HepG2 (cell line): ENCODE measurements around the gene TLE2. TPM values are rescaled to one million over a fixed set of nuclear protein-coding genes. Genes with fewer than 3 reads are reported as not detected.

Experiments
- AGO1 ChIP-seq: fragments of 200-400 bp; formaldehyde crosslinking; IDR thresholded peaks from 2 replicates; pipeline ENCODE4 v1.6.1; 2017; ENCODE audit warnings: mild to moderate bottlenecking, low read depth, low read length, moderate library complexity; ENCODE audit not compliant: poor library complexity, severe bottlenecking
- CBFB ChIP-seq: sonication (generic); formaldehyde crosslinking; IDR thresholded peaks from 2 replicates; pipeline ENCODE4 v1.4.0; 2020; ENCODE audit warnings: missing genetic modification reagents
- CHD2 ChIP-seq: IDR thresholded peaks from 2 replicates; pipeline ENCODE4 v1.6.1; 2011; ENCODE audit warnings: low read depth, low read length, improper control_type of control experiment
- EED ChIP-seq: sonication (generic); formaldehyde crosslinking; IDR thresholded peaks from 2 replicates; pipeline ENCODE4 v1.5.0; 2020; ENCODE audit warnings: mild to moderate bottlenecking, missing genetic modification reagents
- KDM1A ChIP-seq: IDR thresholded peaks from 2 replicates; pipeline ENCODE4 v1.6.1; 2016; ENCODE audit warnings: missing compliant biosample characterization
- KDM6A ChIP-seq: IDR thresholded peaks from 2 replicates; pipeline ENCODE4 v1.6.1; 2016; ENCODE audit warnings: low read depth
- KLF6 ChIP-seq: IDR thresholded peaks from 2 replicates; pipeline ENCODE4 v1.8.0; 2016; ENCODE audit warnings: missing biosample characterization, missing genetic modification reagents
- MATR3 ChIP-seq: sonication (generic); formaldehyde crosslinking; IDR thresholded peaks from 2 replicates; pipeline ENCODE4 v1.4.0; 2020; ENCODE audit warnings: missing genetic modification reagents
- MTF1 ChIP-seq: sonication (generic); formaldehyde crosslinking; IDR thresholded peaks from 2 replicates; pipeline ENCODE4 v1.5.0; 2020; ENCODE audit warnings: missing genetic modification reagents
- RAD51 ChIP-seq: fragments of 450-650 bp; IDR thresholded peaks from 2 replicates; pipeline ENCODE4 v1.6.1; 2016; ENCODE audit warnings: borderline replicate concordance
- RBAK ChIP-seq: sonication (generic); formaldehyde crosslinking; IDR thresholded peaks from 2 replicates; pipeline ENCODE4 v1.5.1; 2020; ENCODE audit warnings: mild to moderate bottlenecking, missing genetic modification reagents
- RORA ChIP-seq: sonication (generic); formaldehyde crosslinking; IDR thresholded peaks from 2 replicates; pipeline ENCODE4 v1.5.0; 2020; ENCODE audit warnings: mild to moderate bottlenecking, missing genetic modification reagents, moderate library complexity
- SMARCC2 ChIP-seq: fragments of 450-650 bp; IDR thresholded peaks from 2 replicates; pipeline ENCODE4 v1.6.1; 2017; ENCODE audit warnings: antibody characterized with exemption, mild to moderate bottlenecking
- TGIF2 ChIP-seq: IDR thresholded peaks from 2 replicates; pipeline ENCODE4 v1.6.1; 2016; ENCODE audit warnings: control low read depth, missing compliant biosample characterization
- U2AF2 ChIP-seq: fragments of 200-400 bp; formaldehyde crosslinking; IDR thresholded peaks from 2 replicates; pipeline ENCODE4 v1.6.1; 2017; ENCODE audit warnings: low read depth, mild to moderate bottlenecking, low read length
- ZNF256 ChIP-seq: sonication (generic); formaldehyde crosslinking; conservative IDR thresholded peaks from 2 replicates; pipeline ENCODE4 v1.4.0; 2020; ENCODE audit warnings: missing genetic modification reagents
- ZNF263 ChIP-seq: sonication (generic); formaldehyde crosslinking; IDR thresholded peaks from 2 replicates; pipeline ENCODE4 v1.4.0; 2020; ENCODE audit warnings: missing genetic modification reagents
- ZNF430 ChIP-seq: sonication (generic); formaldehyde crosslinking; IDR thresholded peaks from 2 replicates; pipeline ENCODE4 v1.9.0; 2021; ENCODE audit warnings: mild to moderate bottlenecking, missing genetic modification reagents
- ZNF670 ChIP-seq: sonication (generic); formaldehyde crosslinking; IDR thresholded peaks from 2 replicates; pipeline ENCODE4 v1.8.0; 2022; ENCODE audit warnings: mild to moderate bottlenecking, missing genetic modification reagents, borderline replicate concordance
- ZNF780A ChIP-seq: sonication (generic); formaldehyde crosslinking; IDR thresholded peaks from 2 replicates; pipeline ENCODE4 v1.8.0; 2022; ENCODE audit warnings: mild to moderate bottlenecking, missing genetic modification reagents, moderate library complexity
- polyA plus RNA-seq, 8 experiments: library from polyadenylated mRNA; depleted of rRNA in 3 of 8; stranded (reverse) in 7 of 8; unstranded in 1 of 8; fragments of >200 nt; fragmentation: Illumina TruSeq in 4 of 8; extraction: Trizol in 4 of 8; gene quantifications; 2 replicates each; pipeline versions ENCODE4 v1.2.1 to v1.2.3, GENCODE V29; 2011 to 2016; ENCODE audit warnings: low read depth in 4 of 8, missing spikeins in 1 of 8, mixed read lengths in 1 of 8; ENCODE audit not compliant: insufficient read depth in 1 of 8
- total RNA-seq, 5 experiments: library from RNA; depleted of rRNA; stranded (reverse); fragments of >200 nt; fragmentation: Illumina TruSeq; extraction: Trizol; gene quantifications; 2 replicates each; pipeline ENCODE4 v1.2.3, GENCODE V29; 2016; ENCODE audit warnings: low read depth in 1 of 5
- TF ChIP-seq, protein P1 (sequence below): sonication (generic); formaldehyde crosslinking; IDR thresholded peaks from 2 replicates; pipeline ENCODE4 v1.4.0; 2020; ENCODE audit warnings: mild to moderate bottlenecking, missing genetic modification reagents
- TF ChIP-seq, protein P2 (sequence below), 2 experiments: sonication (generic) in 1 of 2; formaldehyde crosslinking in 1 of 2; IDR thresholded peaks; 2 replicates each; pipeline versions ENCODE4 v1.4.0 to v1.6.1; 2016 to 2020; ENCODE audit warnings: borderline replicate concordance in 1 of 2, low read depth in 1 of 2, mild to moderate bottlenecking in 1 of 2, missing genetic modification reagents in 1 of 2
- TF ChIP-seq, protein P3 (sequence below): sonication (generic); formaldehyde crosslinking; IDR thresholded peaks from 2 replicates; pipeline ENCODE4 v1.4.0; 2020; ENCODE audit warnings: mild to moderate bottlenecking, missing genetic modification reagents
- TF ChIP-seq, protein P4 (sequence below): sonication (generic); formaldehyde crosslinking; IDR thresholded peaks from 2 replicates; pipeline ENCODE4 v1.4.0; 2020; ENCODE audit warnings: mild to moderate bottlenecking, missing genetic modification reagents
- TF ChIP-seq, protein P5 (sequence below): IDR thresholded peaks from 2 replicates; pipeline ENCODE4 v1.6.1; 2018; ENCODE audit warnings: missing genetic modification reagents, mild to moderate bottlenecking, missing compliant biosample characterization

The TLE2 gene
- total and polyA plus RNA-seq, 2 of the 13 experiments (the other 11 are each of a cell fraction or from before 2014, with no cell fraction given), result 0.07 to 0.81 TPM

DNA sequence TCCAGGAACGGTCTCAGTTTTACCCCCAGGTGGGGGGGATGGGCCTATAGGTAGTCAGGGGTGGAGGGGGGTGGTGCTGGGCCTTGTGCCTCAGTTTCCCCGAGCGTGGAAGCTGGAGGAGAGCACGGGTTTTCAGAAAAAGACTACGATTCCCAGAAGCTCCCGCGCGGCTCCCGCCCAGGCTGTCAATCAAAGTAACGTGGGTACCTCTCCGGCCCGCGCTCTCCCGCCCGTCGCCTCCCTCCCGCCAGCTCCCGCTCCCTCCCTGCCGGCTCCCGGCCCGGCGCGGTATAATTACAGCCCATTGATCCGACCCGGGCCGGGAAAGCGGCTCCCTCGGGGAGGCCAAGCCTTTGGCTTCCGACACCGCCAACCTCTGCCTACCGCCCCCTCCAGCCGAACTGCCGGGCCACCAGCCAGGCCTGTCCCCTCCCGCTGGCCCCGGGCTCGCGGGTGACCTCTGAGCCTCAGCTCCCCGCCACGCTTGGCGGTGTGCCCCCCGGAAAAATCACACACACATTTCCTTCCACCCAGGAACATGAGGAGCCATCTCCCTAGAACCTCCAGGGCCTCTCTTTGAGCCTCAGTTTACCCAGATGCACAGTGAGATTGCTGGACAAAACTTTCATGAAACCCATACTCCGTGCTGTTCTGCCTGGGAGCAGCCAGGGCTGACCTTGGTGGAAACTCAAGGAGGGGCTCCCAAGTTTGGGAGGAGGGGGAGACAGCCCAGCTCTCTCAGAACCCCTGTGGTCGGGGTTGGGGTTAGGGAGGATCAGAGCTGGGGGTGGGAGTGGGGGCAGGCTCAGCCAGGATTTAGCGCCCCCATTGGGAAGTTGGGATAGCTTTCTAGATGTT is 7.3 kb upstream of the TLE2 start (continued):
- TF ChIP-seq ZNF780A (CRISPR knock-in tag) (0 out of 2 replicates have a peak, but pooled peaks have one; percentile 39), RBAK (CRISPR knock-in tag) (no peak), MATR3 (CRISPR knock-in tag) (no peak), U2AF2 (no peak), KLF6 (CRISPR knock-in tag) (peak; percentile 56; the same call in 1 of the 2 replicates), TGIF2 (CRISPR knock-in tag) (no peak), AGO1 (peak; percentile 62), ZNF430 (CRISPR knock-in tag) (peak; percentile 37; the same call in 1 of the 2 replicates), RAD51 (no peak), ZNF256 (CRISPR knock-in tag) (no peak), ZNF670 (CRISPR knock-in tag) (peak; percentile 98), RORA (CRISPR knock-in tag) (no peak), CBFB (no peak), ZNF263 (peak; percentile 70), MTF1 (CRISPR knock-in tag) (no peak), KDM1A (no peak), KDM6A (CRISPR knock-in tag) (no peak), EED (CRISPR knock-in tag) (no peak), CHD2 (no peak), SMARCC2 (no peak)
- TF ChIP-seq, protein P1, sequence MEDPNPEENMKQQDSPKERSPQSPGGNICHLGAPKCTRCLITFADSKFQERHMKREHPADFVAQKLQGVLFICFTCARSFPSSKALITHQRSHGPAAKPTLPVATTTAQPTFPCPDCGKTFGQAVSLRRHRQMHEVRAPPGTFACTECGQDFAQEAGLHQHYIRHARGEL (CRISPR knock-in tag), result no peak
- TF ChIP-seq, protein P2, sequence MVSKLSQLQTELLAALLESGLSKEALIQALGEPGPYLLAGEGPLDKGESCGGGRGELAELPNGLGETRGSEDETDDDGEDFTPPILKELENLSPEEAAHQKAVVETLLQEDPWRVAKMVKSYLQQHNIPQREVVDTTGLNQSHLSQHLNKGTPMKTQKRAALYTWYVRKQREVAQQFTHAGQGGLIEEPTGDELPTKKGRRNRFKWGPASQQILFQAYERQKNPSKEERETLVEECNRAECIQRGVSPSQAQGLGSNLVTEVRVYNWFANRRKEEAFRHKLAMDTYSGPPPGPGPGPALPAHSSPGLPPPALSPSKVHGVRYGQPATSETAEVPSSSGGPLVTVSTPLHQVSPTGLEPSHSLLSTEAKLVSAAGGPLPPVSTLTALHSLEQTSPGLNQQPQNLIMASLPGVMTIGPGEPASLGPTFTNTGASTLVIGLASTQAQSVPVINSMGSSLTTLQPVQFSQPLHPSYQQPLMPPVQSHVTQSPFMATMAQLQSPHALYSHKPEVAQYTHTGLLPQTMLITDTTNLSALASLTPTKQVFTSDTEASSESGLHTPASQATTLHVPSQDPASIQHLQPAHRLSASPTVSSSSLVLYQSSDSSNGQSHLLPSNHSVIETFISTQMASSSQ (IDR thresholded peaks at IDR 0.05; ENCODE audit: low read depth), result 0 out of 2 replicates have a peak, but pooled peaks have one; percentile 2
- TF ChIP-seq, protein P2 (CRISPR knock-in tag; IDR thresholded peaks at IDR 0.05; ENCODE audit: borderline replicate concordance), result no peak; the same call in 1 of the 2 replicates
- TF ChIP-seq, protein P3, sequence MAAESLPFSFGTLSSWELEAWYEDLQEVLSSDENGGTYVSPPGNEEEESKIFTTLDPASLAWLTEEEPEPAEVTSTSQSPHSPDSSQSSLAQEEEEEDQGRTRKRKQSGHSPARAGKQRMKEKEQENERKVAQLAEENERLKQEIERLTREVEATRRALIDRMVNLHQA (CRISPR knock-in tag), result no peak
- TF ChIP-seq, protein P4, sequence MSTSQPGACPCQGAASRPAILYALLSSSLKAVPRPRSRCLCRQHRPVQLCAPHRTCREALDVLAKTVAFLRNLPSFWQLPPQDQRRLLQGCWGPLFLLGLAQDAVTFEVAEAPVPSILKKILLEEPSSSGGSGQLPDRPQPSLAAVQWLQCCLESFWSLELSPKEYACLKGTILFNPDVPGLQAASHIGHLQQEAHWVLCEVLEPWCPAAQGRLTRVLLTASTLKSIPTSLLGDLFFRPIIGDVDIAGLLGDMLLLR (CRISPR knock-in tag), result no peak
- TF ChIP-seq, protein P5, sequence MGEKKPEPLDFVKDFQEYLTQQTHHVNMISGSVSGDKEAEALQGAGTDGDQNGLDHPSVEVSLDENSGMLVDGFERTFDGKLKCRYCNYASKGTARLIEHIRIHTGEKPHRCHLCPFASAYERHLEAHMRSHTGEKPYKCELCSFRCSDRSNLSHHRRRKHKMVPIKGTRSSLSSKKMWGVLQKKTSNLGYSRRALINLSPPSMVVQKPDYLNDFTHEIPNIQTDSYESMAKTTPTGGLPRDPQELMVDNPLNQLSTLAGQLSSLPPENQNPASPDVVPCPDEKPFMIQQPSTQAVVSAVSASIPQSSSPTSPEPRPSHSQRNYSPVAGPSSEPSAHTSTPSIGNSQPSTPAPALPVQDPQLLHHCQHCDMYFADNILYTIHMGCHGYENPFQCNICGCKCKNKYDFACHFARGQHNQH (CRISPR knock-in tag), result peak; percentile 37; the same call in 1 of the 2 replicates
